ENCODE data around the gene FAF1. TPM values are rescaled to one million over a fixed set of nuclear protein-coding genes. Genes with fewer than 3 reads are reported as not detected.

The FAF1 gene
- polyA plus RNA-seq, 2 donors, result 18.4 to 32.1 TPM

DNA sequence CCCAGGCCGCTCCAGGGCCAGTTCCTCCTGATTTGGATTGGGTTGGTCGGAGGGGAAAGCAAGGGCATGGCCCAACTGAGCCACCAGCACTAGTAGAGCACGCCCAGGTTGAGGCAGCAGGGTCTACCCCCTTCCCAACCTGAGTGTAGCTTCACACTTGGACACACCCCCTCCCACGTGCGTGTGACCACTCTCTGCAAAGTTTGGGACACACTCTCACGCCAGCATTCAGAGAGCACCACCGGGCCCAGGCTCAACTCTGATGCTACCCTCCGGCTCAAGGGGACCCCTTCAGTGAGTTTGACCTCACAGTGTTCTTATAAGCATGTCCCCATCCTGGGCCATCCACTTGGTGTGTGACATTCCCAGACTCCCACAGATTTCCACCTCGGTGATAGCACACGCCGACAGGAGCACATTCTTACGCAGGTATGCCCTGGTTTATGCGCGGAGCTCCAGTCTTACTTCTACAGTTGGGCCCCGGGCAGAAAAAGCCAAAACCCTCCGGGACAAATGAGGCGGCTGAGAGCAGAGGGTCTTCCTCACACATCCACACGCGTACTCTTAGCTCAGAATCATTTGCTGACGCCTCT is 533.9 kb downstream of the FAF1 start:
- H3K9me3 ChIP-seq (ENCODE audit: control insufficient read depth in 2 of 2, insufficient read depth in 1 of 2, low read depth in 1 of 2, low read length in 1 of 2), result peaks cover 0 to 8% of the 10 kb centered on the region in 2 donors
- no peak overlapping the region for H3K4me3 ChIP-seq (ENCODE audit: low read depth in 1 of 2, low read length in 2 of 2)
- H3K27me3 ChIP-seq (ENCODE audit: control insufficient read depth in 1 of 2, insufficient read depth in 2 of 2, low read length in 2 of 2), result peaks cover 0 to 42% of the 10 kb centered on the region in 2 donors
- 39 to 47% methylated on average over 20 of the region's 20 CpGs for WGBS, 2 donors
- no peaks in the 10 kb centered on the region for H3K36me3 ChIP-seq (ENCODE audit: control insufficient read depth in 2 of 2, insufficient read depth in 2 of 2, low read length in 1 of 2)
- H3K4me1 ChIP-seq (ENCODE audit: control insufficient read depth in 2 of 2, insufficient read depth in 2 of 2, low read length in 1 of 2), result peaks cover under 1 to 21% of the 10 kb centered on the region in 2 donors
- no peak overlapping the region for H3K27ac ChIP-seq (ENCODE audit: low read depth in 2 of 2, low read length in 1 of 2)

DNA sequence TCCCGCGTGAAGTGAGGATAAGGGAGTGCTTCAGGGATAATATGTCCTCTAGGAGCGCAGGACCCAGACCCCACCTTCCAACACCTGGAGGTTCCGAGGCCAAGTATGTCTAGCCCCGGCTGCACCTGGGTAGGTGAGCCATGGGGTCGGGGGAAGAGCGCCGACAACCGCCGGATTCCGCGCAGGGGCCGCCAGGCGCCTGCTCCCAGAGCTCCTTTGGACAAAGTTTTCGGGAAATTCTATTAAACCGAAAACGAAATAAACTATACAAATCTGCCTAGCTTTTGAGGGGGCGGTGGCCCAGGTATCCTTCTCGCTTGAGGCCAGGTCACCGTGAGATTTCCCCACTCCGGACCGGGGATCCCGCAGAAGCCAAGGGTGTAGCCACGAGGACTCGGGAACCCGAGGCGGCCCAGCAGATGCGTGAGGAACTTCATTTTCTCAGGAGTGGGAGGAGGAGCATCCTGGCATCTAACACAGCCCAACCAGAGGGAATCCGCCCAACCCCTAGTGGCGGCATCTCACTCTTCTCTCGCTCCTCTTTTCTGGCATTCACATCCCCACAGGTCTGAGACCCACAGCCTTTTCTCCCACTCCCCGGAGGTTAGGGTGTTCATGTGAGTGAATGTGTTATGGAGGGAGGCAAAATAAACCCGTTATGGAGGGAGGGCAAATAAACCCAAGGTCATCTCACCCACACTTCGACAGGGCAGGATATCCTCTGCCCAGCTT is 534.5 kb downstream of the FAF1 start:
- Histone ChIP-seq H3K4me3 (ENCODE audit: low read depth in 1 of 2, low read length in 2 of 2) (peak overlapping the region in 1 of 2 donors; percentile 65), H3K27me3 (ENCODE audit: control insufficient read depth in 1 of 2, insufficient read depth in 2 of 2, low read length in 2 of 2) (peaks cover 0 to 37% of the 10 kb centered on the region in 2 donors), H3K36me3 (ENCODE audit: control insufficient read depth in 2 of 2, insufficient read depth in 2 of 2, low read length in 1 of 2) (no peaks in the 10 kb centered on the region), H3K27ac (ENCODE audit: low read depth in 2 of 2, low read length in 1 of 2) (no peak overlapping the region), H3K4me1 (ENCODE audit: control insufficient read depth in 2 of 2, insufficient read depth in 2 of 2, low read length in 1 of 2) (peaks cover 3 to 19% of the 10 kb centered on the region in 2 donors), H3K9me3 (ENCODE audit: control insufficient read depth in 2 of 2, insufficient read depth in 1 of 2, low read depth in 1 of 2, low read length in 1 of 2) (peaks cover 0 to 10% of the 10 kb centered on the region in 2 donors)
- WGBS, 2 donors, result 18 to 37% methylated on average over 34 of the region's 34 CpGs

DNA sequence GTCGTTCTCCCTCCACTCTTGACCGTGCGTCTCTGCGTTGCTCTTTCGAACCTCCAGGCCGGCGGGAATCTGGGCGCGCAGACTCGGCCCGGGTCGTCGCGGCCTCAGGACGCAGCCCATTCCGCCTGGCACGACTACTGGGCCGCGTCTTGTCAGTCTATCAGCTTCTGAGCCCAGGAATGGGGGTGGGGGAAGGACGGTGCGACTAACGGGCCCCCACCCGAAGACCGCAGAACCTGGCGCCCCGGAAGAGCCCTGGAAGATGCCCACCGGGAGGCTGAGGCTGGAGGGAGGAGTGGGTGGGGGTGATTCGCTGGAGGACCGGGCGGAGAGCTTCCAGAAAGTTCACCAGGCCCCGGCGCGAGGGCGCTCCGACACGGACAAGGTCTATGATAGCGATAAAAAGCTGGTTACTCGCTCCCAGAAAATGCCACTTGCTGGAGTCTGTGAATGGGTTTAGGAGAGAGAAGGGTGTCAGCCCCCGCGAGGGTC is 535.1 kb downstream of the FAF1 start:
- Histone ChIP-seq H3K9me3 (ENCODE audit: control insufficient read depth in 2 of 2, insufficient read depth in 1 of 2, low read depth in 1 of 2, low read length in 1 of 2) (peaks cover 0 to 10% of the 10 kb centered on the region in 2 donors), H3K36me3 (ENCODE audit: control insufficient read depth in 2 of 2, insufficient read depth in 2 of 2, low read length in 1 of 2) (no peaks in the 10 kb centered on the region), H3K27me3 (ENCODE audit: control insufficient read depth in 1 of 2, insufficient read depth in 2 of 2, low read length in 2 of 2) (peaks cover 0 to 37% of the 10 kb centered on the region in 2 donors), H3K4me1 (ENCODE audit: control insufficient read depth in 2 of 2, insufficient read depth in 2 of 2, low read length in 1 of 2) (peaks cover 3 to 17% of the 10 kb centered on the region in 2 donors), H3K4me3 (ENCODE audit: low read depth in 1 of 2, low read length in 2 of 2) (peak overlapping the region; percentile 38 to 65), H3K27ac (ENCODE audit: low read depth in 2 of 2, low read length in 1 of 2) (no peak overlapping the region)
- WGBS, 2 donors, result 11 to 15% methylated on average over 40 of the region's 40 CpGs

DNA sequence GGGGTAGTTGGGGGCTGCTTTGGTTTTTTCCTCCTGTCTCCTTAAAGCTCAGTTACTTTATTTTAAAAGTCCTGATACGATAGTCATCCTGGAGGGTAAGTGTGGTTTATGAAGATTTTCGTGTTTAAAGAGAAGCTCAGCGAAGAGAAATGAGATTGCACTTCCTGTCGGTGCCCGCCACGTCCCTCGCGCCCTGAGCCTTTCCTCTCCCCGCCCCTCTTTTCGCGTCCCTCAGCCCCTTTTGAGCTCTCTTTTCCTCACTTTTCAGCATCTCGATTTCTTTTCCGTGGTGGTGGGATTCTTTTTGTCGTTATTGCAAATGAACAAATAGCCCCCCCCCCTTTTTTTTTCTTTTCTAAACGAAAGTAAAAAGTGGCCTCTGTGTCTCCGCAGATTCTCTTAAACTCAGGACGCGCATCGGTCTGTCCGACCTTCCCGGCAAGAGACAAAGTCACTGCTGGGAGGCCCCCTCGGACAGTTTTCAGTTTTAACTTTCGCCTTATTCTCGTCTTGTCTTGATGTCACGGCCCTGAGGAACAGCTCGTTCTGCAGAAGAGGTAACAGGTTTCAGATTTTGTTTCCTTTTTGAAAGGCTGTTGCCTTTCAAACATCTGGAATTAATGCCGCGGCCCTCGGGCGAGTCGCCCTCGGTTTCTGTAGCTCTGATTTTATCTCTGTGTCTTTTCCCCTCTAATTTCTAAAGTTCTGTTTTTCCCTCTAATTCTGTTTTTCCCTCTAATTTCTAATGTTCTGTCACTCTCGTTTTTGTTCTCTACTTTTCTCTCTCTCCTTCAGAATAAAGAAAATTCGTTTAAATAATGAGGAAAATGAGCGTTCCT is 535.8 kb downstream of the FAF1 start:
- H3K9me3 ChIP-seq (ENCODE audit: control insufficient read depth in 2 of 2, insufficient read depth in 1 of 2, low read depth in 1 of 2, low read length in 1 of 2), result peaks cover 0 to 10% of the 10 kb centered on the region in 2 donors
- no peak overlapping the region for H3K27ac ChIP-seq (ENCODE audit: low read depth in 2 of 2, low read length in 1 of 2)
- H3K36me3 ChIP-seq (ENCODE audit: control insufficient read depth in 2 of 2, insufficient read depth in 2 of 2, low read length in 1 of 2), result no peaks in the 10 kb centered on the region
- peaks cover 3 to 17% of the 10 kb centered on the region in 2 donors for H3K4me1 ChIP-seq (ENCODE audit: control insufficient read depth in 2 of 2, insufficient read depth in 2 of 2, low read length in 1 of 2)
- peak overlapping the region; percentile 52 to 65 for H3K4me3 ChIP-seq (ENCODE audit: low read depth in 1 of 2, low read length in 2 of 2)
- H3K27me3 ChIP-seq (ENCODE audit: control insufficient read depth in 1 of 2, insufficient read depth in 2 of 2, low read length in 2 of 2), result peaks cover 0 to 37% of the 10 kb centered on the region in 2 donors
- WGBS, 2 donors, result 4 to 6% methylated on average over 35 of the region's 35 CpGs

DNA sequence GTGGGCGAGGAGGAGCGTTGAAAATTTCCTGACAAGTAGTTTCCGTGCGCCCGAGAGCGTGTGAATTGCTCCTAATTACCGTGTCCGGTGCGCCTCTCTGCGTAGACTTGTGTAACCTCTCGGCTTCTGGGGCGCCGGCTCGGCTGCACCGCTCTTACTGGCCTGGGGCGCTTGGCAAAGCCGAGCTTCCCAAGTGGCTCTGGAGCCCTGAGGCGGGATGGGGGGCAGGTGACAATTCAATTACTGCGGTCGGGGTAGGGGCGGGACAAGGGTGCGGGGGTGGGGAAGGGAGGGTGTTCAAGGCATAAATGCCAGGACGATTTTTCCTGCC is 536.4 kb downstream of the FAF1 start:
- H3K9me3 ChIP-seq (ENCODE audit: control insufficient read depth in 2 of 2, insufficient read depth in 1 of 2, low read depth in 1 of 2, low read length in 1 of 2), result peaks cover 0 to 11% of the 10 kb centered on the region in 2 donors
- H3K27me3 ChIP-seq (ENCODE audit: control insufficient read depth in 1 of 2, insufficient read depth in 2 of 2, low read length in 2 of 2), result peaks cover 0 to 37% of the 10 kb centered on the region in 2 donors
- H3K4me3 ChIP-seq (ENCODE audit: low read depth in 1 of 2, low read length in 2 of 2), result peak overlapping the region; percentile 52 to 65
- no peak overlapping the region for H3K27ac ChIP-seq (ENCODE audit: low read depth in 2 of 2, low read length in 1 of 2)
- peaks cover 3 to 17% of the 10 kb centered on the region in 2 donors for H3K4me1 ChIP-seq (ENCODE audit: control insufficient read depth in 2 of 2, insufficient read depth in 2 of 2, low read length in 1 of 2)
- no peaks in the 10 kb centered on the region for H3K36me3 ChIP-seq (ENCODE audit: control insufficient read depth in 2 of 2, insufficient read depth in 2 of 2, low read length in 1 of 2)
- WGBS, 2 donors, result 2 to 5% methylated on average over 23 of the region's 23 CpGs

DNA sequence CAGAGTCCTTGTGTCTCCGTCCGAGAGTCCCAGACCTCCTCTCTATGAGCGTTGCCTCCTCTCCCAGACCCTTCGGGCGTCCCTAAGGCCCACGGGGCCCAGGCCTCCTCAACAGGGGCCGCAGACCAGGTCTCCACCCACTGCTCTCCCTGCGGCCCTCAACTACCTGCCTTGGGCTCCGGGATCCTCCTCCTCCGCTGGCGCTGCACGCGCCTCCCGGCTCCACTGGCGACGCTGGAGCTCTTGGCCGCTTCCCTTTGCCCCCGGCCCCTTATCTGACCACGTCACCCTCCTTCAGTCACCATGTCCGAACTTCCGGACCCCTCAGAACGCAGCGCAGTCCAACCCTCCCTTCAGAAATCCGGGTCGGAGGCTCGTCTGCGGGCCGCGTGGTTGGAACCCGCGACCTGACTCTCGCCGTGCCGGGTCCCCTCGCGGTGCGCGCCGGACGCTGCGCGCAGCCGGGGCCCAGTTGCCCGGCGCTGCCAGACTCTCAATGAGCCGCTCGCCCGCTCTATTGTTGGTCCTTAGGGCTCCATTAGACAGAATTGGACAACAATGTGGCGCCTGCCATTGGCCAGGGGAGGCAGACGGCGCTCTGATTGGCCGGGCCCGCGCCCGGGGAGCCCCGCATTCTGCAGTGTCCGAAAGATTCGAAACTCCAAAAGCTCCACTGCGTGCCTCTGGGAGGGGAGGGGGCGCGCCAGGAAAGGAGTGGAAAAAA is 537.0 kb downstream of the FAF1 start, which contains the start of gene DMRTA2:
Gene DMRTA2, minus strand, starts transcription at position 498 of the 724 bp plus-strand sequence. CDS start 1,907 bp downstream, outside the sequence.
- Histone ChIP-seq H3K4me1 (ENCODE audit: control insufficient read depth in 2 of 2, insufficient read depth in 2 of 2, low read length in 1 of 2) (peaks cover 3 to 17% of the 10 kb centered on the region in 2 donors), H3K27me3 (ENCODE audit: control insufficient read depth in 1 of 2, insufficient read depth in 2 of 2, low read length in 2 of 2) (peaks cover 0 to 40% of the 10 kb centered on the region in 2 donors), H3K9me3 (ENCODE audit: control insufficient read depth in 2 of 2, insufficient read depth in 1 of 2, low read depth in 1 of 2, low read length in 1 of 2) (peaks cover 0 to 13% of the 10 kb centered on the region in 2 donors), H3K36me3 (ENCODE audit: control insufficient read depth in 2 of 2, insufficient read depth in 2 of 2, low read length in 1 of 2) (no peaks in the 10 kb centered on the region), H3K4me3 (ENCODE audit: low read depth in 1 of 2, low read length in 2 of 2) (peak within 1 kb of the TSS; percentile 52 to 65), H3K27ac (ENCODE audit: low read depth in 2 of 2, low read length in 1 of 2) (no peak within 1 kb of the TSS)
- 2 to 3% methylated on average over 61 of the region's 61 CpGs for WGBS, 2 donors

DNA sequence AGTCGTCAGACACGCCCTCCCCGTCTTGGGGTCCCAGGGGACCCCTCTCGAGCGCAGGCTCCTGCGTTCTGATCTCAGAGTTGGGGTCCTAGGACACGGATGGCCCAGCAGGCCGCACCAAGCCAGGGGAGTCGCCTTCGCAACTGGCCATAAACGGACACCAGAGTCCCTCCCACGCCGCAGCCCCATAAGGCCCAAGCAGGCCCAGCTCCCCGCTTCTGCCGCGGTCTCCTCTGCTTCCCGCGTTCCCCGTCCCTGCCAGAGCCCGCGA is 537.5 kb downstream of the FAF1 start:
- H3K4me3 ChIP-seq (ENCODE audit: low read depth in 1 of 2, low read length in 2 of 2), result peak overlapping the region; percentile 52 to 65
- 8 to 9% methylated on average over 21 of the region's 21 CpGs for WGBS, 2 donors
- H3K9me3 ChIP-seq (ENCODE audit: control insufficient read depth in 2 of 2, insufficient read depth in 1 of 2, low read depth in 1 of 2, low read length in 1 of 2), result peaks cover 0 to 13% of the 10 kb centered on the region in 2 donors
- H3K27me3 ChIP-seq (ENCODE audit: control insufficient read depth in 1 of 2, insufficient read depth in 2 of 2, low read length in 2 of 2), result peaks cover 0 to 38% of the 10 kb centered on the region in 2 donors
- H3K27ac ChIP-seq (ENCODE audit: low read depth in 2 of 2, low read length in 1 of 2), result no peak overlapping the region
- peaks cover 3 to 17% of the 10 kb centered on the region in 2 donors for H3K4me1 ChIP-seq (ENCODE audit: control insufficient read depth in 2 of 2, insufficient read depth in 2 of 2, low read length in 1 of 2)
- H3K36me3 ChIP-seq (ENCODE audit: control insufficient read depth in 2 of 2, insufficient read depth in 2 of 2, low read length in 1 of 2), result no peaks in the 10 kb centered on the region

DNA sequence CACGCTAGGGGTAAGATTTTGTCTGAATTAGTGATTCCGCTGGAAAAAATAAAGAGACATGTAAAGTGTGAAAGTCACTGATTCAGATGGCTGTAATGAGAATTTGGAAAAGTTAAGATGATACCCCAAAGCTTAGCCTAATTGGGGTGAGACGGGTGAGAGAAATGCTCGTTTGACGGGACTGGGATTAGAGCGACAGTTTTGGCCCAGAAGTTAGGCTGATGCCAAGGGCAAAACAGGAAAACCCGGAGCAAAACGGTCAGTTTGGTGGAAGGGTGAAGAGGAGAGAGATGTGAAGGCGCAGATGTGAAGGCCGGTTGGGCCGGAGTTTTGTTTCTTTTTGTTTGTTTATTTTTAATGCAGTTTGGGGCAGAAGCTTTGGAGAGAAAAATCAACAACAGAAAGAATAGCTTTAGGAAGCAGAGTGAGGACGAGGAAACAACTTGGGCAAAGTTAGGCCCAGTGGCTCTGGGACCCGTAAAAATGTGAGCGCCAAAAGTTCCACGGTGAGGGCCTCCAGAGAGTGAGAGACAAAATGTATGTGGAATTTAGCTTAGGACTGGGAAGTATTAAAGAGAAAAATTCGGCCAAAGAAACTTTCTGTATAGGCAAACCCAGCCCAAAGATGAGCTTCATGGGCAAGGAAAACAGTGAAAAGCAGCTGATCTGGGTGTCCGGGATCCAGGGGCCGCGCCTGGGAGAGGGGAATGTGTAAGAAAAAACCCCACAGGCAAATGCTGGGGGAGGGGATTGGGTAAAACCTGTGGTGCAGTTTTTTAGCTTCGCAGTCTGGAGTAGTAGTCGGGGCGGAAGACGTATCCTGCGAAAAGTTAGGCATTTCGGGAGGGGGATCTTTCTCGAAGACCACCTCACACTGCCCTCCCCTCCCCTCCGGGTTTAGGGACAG is 538.0 kb downstream of the FAF1 start:
- Histone ChIP-seq H3K4me1 (ENCODE audit: control insufficient read depth in 2 of 2, insufficient read depth in 2 of 2, low read length in 1 of 2) (peaks cover 4 to 13% of the 10 kb centered on the region in 2 donors), H3K9me3 (ENCODE audit: control insufficient read depth in 2 of 2, insufficient read depth in 1 of 2, low read depth in 1 of 2, low read length in 1 of 2) (peaks cover 0 to 10% of the 10 kb centered on the region in 2 donors), H3K4me3 (ENCODE audit: low read depth in 1 of 2, low read length in 2 of 2) (peak overlapping the region; percentile 52 to 65), H3K36me3 (ENCODE audit: control insufficient read depth in 2 of 2, insufficient read depth in 2 of 2, low read length in 1 of 2) (no peaks in the 10 kb centered on the region), H3K27me3 (ENCODE audit: control insufficient read depth in 1 of 2, insufficient read depth in 2 of 2, low read length in 2 of 2) (peaks cover 0 to 34% of the 10 kb centered on the region in 2 donors), H3K27ac (ENCODE audit: low read depth in 2 of 2, low read length in 1 of 2) (no peak overlapping the region)
- 34 to 35% methylated on average over 27 of the region's 27 CpGs for whole genome bisulfite sequencing, 2 donors
